ENCODE results near the gene IGF1R.

Gene IGF1R

GRCh38 chr15:98980899-98981228 lies 332.5 kb downstream of the IGF1R start:
- Histone ChIP-seq H2AFZ (ENCODE audit: low read depth, low read length) (no peak overlapping the region), H3K9me3 (ENCODE audit: insufficient read depth, low read length, severe bottlenecking) (no peaks in the 10 kb centered on the region), H3K79me2 (ENCODE audit: insufficient read depth, low read length) (no peaks in the 10 kb centered on the region), H3K27me3 (ENCODE audit: insufficient read depth, low read length, poor library complexity) (no peaks in the 10 kb centered on the region), H4K20me1 (ENCODE audit: insufficient read depth, low read length) (no peaks in the 10 kb centered on the region), H3K36me3 (ENCODE audit: insufficient read depth, low read length) (no peaks in the 10 kb centered on the region), H3K4me2 (ENCODE audit: insufficient read depth, low read length) (no peak overlapping the region), H3K9ac (ENCODE audit: low read depth, low read length) (no peak overlapping the region), H3K27ac (ENCODE audit: low read length) (no peak overlapping the region), H3K4me3 (ENCODE audit: low read depth in 1 of 2, low read length in 2 of 2) (no peak overlapping the region), H3K4me1 (ENCODE audit: insufficient read depth, low read length) (no peaks in the 10 kb centered on the region)
- ATAC-seq (ENCODE audit: insufficient read depth, low read depth) (peak; percentile 40; the same call in 1 of the 3 replicates), DNase-seq (no peak)
- no peak for TF ChIP-seq EZH2 (IDR thresholded peaks at IDR 0.05; ENCODE audit: borderline replicate concordance, low read depth, low read length, severe bottlenecking)
- no peak for TF ChIP-seq CTCF (IDR thresholded peaks at IDR 0.05; ENCODE audit: borderline replicate concordance, extremely low read depth, low read length, poor library complexity, severe bottlenecking)

GRCh38 chr15:98981851-98982722 lies 333.7 kb downstream of the IGF1R start:
- H3K79me2 ChIP-seq (ENCODE audit: insufficient read depth, low read length): no peaks in the 10 kb centered on the region
- no peaks in the 10 kb centered on the region for H3K27me3 ChIP-seq (ENCODE audit: insufficient read depth, low read length, poor library complexity)
- H3K4me2 ChIP-seq (ENCODE audit: insufficient read depth, low read length): no peak overlapping the region
- TF ChIP-seq EZH2 (IDR thresholded peaks at IDR 0.05; ENCODE audit: borderline replicate concordance, low read depth, low read length, severe bottlenecking) (no peak), CTCF (IDR thresholded peaks at IDR 0.05; ENCODE audit: borderline replicate concordance, extremely low read depth, low read length, poor library complexity, severe bottlenecking) (no peak)
- H4K20me1 ChIP-seq (ENCODE audit: insufficient read depth, low read length): no peaks in the 10 kb centered on the region
- ATAC-seq (ENCODE audit: insufficient read depth, low read depth) (no peak), DNase-seq (no peak)
- H3K9me3 ChIP-seq (ENCODE audit: insufficient read depth, low read length, severe bottlenecking): peaks cover 5% of the 10 kb centered on the region
- no peaks in the 10 kb centered on the region for H3K36me3 ChIP-seq (ENCODE audit: insufficient read depth, low read length)
- no peak overlapping the region for H3K27ac ChIP-seq (ENCODE audit: low read length)
- H3K9ac ChIP-seq (ENCODE audit: low read depth, low read length): no peak overlapping the region
- H3K4me1 ChIP-seq (ENCODE audit: insufficient read depth, low read length): no peaks in the 10 kb centered on the region
- H2AFZ ChIP-seq (ENCODE audit: low read depth, low read length): no peak overlapping the region
- H3K4me3 ChIP-seq (ENCODE audit: low read depth in 1 of 2, low read length in 2 of 2): no peak overlapping the region

DNA sequence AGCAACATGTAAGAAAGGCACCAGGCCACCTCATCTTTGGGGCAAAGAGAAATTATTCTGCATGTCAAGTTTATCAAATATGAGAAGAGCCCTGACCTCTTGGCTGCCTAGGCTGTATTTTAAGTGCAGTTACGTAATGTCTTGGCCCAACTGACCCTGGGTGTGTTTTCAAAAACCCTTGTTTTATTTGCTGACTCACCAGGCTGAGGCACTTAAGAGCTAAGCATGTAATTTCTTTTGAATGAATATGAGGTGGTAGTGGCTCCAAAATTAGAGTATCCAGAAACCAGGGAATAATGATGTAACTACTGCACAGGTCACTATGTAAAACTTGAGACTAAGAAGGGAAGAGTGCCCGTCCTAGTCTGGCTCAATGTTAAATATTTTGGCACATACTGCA lies 335.0 kb downstream of the IGF1R start:
- no peak overlapping the region for H3K4me2 ChIP-seq (ENCODE audit: insufficient read depth, low read length)
- no peaks in the 10 kb centered on the region for H3K79me2 ChIP-seq (ENCODE audit: insufficient read depth, low read length)
- H2AFZ ChIP-seq (ENCODE audit: low read depth, low read length): no peak overlapping the region
- no peaks in the 10 kb centered on the region for H3K4me1 ChIP-seq (ENCODE audit: insufficient read depth, low read length)
- DNase-seq: no peak
- no peaks in the 10 kb centered on the region for H3K36me3 ChIP-seq (ENCODE audit: insufficient read depth, low read length)
- no peak overlapping the region for H3K9ac ChIP-seq (ENCODE audit: low read depth, low read length)
- no peak overlapping the region for H3K27ac ChIP-seq (ENCODE audit: low read length)
- H3K27me3 ChIP-seq (ENCODE audit: insufficient read depth, low read length, poor library complexity): no peaks in the 10 kb centered on the region
- no peak for TF ChIP-seq CTCF (IDR thresholded peaks at IDR 0.05; ENCODE audit: borderline replicate concordance, extremely low read depth, low read length, poor library complexity, severe bottlenecking)
- TF ChIP-seq EZH2 (IDR thresholded peaks at IDR 0.05; ENCODE audit: borderline replicate concordance, low read depth, low read length, severe bottlenecking): no peak
- peaks cover 5% of the 10 kb centered on the region for H3K9me3 ChIP-seq (ENCODE audit: insufficient read depth, low read length, severe bottlenecking)
- ATAC-seq (ENCODE audit: insufficient read depth, low read depth): no peak
- H4K20me1 ChIP-seq (ENCODE audit: insufficient read depth, low read length): no peaks in the 10 kb centered on the region
- H3K4me3 ChIP-seq (ENCODE audit: low read depth in 1 of 2, low read length in 2 of 2): no peak overlapping the region

Measured in DND-41 (cell line).